ENCODE results near the gene FBXO17.
"Not testable (repeated sequence)": the region's sequence is repeated elsewhere in the genome, so short reads cannot be mapped to it uniquely, and the experiment has no call there.

FBXO17 gene, protein sequence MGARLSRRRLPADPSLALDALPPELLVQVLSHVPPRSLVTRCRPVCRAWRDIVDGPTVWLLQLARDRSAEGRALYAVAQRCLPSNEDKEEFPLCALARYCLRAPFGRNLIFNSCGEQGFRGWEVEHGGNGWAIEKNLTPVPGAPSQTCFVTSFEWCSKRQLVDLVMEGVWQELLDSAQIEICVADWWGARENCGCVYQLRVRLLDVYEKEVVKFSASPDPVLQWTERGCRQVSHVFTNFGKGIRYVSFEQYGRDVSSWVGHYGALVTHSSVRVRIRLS

GRCh38 chr19:38975214-38975860, at the start of gene FBXO17:
Gene FBXO17 (minus strand): TSS chr19:38975742. CDS start chr19:38950319, 25,423 bp downstream.
- peak; percentile 15 for DNase-seq

DNA sequence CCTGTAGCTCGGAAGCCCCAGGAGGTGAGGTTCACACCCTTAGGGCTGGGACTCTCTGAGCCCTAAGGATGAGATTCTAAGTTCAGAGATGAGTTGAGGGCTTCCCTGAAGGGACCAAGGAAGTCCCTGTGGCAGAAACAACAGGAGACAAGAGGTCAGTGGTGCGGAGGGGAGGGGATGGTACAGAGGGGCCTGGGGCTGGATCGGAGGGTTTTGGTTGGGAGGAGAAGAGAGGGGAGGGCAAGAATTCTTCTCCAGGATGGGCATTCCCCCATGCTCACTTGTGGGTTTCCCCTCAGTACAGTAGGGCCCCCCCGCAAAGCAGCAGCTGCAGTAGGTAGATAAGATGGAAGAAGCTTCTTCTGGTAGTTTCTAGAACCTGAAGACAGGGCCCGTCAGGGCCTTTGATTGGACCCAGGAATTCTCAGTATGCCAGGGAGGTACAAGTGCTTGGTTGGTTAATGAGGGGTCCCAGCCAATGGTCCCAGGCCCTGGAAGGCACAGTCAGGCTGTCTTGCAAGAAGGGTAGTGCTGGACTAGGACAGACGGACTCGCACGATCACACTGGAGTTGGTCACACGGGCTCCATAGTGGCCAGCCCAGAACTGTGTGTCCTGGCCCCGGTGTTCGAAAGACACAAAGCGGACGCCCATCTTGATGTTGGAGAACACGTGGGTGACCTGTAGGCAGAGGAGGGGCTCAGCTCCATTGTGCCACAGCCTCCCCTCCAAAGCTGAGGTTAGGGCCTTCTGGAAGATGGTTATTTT, 49.5 kb upstream of the FBXO17 start:
- no peak for DNase-seq

DNA sequence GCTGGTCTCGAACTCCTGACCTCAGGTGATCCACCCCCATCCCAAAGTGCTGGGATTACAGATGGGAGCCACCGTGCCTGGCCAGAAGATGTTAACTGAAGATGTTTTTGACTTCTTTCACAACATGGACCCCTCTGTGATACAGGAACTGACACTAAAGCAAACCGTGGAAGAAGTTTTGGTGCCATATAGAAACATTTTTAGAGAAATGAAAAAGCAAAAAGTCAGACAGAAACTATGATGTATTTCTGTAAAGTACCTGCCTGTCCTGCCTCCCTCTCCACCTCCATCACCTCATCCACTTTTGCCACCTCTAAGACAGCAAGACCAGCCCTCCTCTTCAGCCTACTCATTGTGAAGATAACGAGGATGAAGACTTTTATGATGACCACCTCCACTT, 45.5 kb upstream of the FBXO17 start:
- DNase-seq, result no peak

DNA sequence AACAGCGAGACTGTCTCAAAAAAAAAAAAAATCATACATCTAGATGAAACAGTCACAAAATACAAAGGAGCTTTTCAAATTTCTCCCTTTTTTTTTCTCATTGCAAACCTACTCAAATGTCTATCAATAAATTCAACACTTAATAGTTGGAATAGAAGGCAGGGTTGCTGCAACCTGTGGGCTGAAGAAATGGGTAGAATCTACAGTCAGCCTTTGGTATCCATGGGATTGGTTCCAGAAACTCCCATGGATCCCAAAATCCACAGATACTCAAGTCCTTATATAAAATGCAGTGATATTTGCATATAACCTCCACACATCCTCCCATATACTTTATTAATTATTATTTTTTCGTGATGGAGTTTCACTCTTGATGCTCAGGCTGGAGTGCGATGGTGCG, 42.1 kb upstream of the FBXO17 start:
- no peak for DNase-seq

GRCh38 chr19:39017026-39017425, 41.5 kb upstream of the FBXO17 start:
- DNase-seq, result no peak

DNA sequence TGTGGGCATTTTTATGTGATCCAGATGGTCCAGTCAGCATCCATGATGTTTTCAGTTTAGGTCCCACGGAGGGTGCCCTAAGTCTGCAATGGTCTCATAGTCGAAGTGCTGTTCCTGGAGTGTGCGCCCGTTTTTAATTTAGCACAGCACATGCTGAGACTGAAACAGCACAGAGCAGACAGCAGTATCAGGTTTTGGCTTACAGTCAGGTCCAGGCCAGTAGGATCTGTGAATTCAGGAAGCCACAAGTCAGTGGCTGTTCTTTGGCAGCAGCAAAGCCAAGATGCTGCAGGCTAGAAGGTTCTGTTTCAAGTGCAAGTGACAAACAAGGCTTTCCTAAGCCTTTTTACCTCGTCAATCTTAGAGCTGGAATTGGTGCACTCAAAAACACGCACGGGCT, 38.5 kb upstream of the FBXO17 start:
- DNase-seq, result no peak

- no peak for DNase-seq
Observed at GRCh38 chr19:39009001-39009400, 33.5 kb upstream of the FBXO17 start.

- no peak for DNase-seq
Observed at GRCh38 chr19:39008137-39008536, 32.6 kb upstream of the FBXO17 start.

- no peak for DNase-seq
Observed at GRCh38 chr19:39007096-39007495, 31.6 kb upstream of the FBXO17 start.

DNA sequence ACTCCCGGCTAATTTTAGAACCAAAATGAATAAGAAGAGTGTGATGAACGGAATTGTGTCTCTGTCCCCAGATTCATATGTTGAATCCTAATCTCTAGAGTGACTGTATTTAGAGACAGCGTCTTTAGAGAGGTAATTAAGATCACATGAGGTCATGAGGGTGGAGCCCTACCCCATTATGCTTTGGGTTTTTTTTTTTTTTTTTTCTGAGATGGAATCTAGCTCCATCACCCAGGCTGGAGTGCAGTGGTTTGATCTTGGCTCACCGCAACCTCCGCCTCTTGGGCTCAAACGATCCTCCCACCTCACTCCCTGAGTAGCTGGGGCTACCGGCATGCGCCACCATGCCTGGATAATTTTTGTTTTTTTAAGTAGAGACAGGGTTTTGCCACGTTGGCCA, 28.9 kb upstream of the FBXO17 start:
- DNase-seq, result no peak

GRCh38 chr19:39003796-39004195, 28.3 kb upstream of the FBXO17 start:
- DNase-seq, result no peak

GRCh38 chr19:39003188-39003587, 27.6 kb upstream of the FBXO17 start:
- no peak for DNase-seq

- DNase-seq, result no peak
Observed at GRCh38 chr19:39001041-39001440, 25.5 kb upstream of the FBXO17 start.

DNA sequence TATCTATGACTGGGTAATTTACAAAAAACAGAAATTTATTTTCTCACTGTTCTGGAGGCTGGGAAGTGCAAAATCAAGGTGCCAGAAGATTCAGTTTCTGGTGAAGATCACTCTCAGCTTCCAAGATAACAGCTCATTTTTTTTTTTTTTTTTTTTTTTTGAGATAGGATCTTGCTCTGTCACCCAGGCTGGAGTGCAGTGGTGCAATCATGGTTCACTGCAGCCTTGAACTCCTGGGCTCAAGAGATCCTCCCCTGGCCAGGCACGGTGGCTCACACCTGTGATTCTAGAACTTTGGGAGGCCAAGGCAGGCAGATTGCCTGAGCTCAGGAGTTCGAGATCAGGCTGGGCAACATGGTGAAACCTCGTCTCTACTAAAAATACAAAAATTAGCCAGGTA, 22.0 kb upstream of the FBXO17 start:
- DNase-seq, result not testable (repeated sequence)

DNA sequence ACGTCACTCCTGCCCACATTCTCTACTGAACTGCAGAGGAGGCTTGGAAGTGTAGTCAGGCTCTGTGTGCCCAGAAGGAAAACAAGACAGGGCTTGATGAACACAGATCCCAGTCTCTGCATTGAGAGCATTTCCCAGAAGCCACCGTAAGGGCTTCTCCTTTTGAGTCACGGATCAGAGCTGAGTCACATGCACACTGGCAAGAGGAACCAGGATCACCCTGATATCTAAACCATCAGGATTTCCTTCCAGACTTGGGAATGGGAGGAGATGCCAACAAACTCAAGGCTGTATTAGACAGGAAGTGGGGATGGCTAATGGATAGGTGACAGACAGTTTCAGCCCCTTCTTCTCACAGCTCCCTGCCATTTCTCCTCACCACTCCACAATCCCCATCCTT, 17.7 kb upstream of the FBXO17 start:
- DNase-seq, result peak; percentile 6

GRCh38 chr19:38990949-38991697, 15.6 kb upstream of the FBXO17 start:
- DNase-seq, result no peak

DNA sequence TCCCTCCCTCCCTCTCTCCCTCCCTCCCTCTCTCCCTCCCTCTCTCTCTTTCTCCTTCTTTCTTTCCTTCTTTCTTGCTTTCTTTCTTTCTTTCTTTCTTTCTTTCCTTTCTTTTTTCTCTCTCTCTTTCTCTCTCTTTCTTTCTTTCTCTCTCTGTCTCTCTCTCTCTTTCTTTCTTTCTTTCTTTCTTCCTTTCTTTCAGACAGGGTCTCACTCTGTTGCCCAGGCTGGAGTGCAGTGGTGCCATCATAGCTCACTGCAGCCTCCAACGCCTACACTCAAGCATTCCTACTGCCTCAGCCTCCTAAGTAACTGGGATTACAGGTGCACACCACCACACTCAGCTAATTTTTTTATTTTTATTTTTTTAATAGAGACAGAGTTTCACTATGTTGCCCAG, 14.1 kb upstream of the FBXO17 start:
- not testable (repeated sequence) for DNase-seq

- DNase-seq, result no peak
Observed at GRCh38 chr19:38989066-38989605, 13.6 kb upstream of the FBXO17 start.

- not testable (repeated sequence) for DNase-seq
Observed at GRCh38 chr19:38988627-38989026, 13.1 kb upstream of the FBXO17 start.

DNA sequence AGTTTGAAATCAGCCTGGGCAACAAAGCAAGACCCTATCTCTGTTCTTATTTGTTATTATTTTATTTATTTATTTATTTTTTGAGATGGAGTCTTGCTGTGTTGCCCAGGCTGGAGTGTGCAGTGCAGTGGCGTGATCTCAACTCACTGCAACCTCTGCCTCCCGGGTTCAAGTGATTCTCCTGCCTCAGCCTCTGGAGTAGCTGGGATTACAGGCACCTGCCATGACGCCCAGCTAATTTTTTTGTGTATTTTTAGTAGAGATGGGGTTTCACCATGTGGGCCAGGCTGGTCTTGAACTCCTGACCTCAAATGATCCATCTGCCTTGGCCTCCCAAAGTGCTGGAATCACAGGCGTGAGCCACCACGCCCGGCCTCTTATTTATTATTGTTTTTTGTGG, 12.2 kb upstream of the FBXO17 start:
- not testable (repeated sequence) for DNase-seq

DNA sequence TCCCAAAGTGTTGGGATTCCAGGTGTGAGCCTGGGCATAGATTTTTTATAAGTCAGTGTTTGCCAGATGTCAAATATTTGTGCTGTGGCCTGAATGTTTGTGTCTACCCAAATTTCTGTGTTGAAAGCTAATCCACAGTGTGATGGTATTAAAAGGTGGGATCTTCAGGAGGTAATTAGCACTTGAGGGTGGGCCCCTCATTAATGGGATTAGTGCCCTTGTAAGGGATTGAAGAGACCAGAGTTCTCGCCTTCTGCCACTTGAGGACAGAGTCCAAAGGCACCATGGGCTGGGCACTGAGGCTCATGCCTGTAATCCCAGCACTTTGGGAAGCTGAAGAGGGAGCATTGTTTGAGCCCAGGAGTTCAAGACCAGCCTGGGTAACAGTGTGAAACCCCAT, 9.7 kb upstream of the FBXO17 start:
- no peak for DNase-seq

GRCh38 chr19:38980583-38981374, 5.2 kb upstream of the FBXO17 start:
- DNase-seq, result no peak

All from amniotic stem cell (primary cell).